HepG2 (cell line): ENCODE data around the gene PLD2. TPM values are rescaled to one million over a fixed set of nuclear protein-coding genes. Genes with fewer than 3 reads are reported as not detected.

Source experiments
- KMT2B ChIP-seq: IDR thresholded peaks from 2 replicates; pipeline ENCODE4 v1.6.1; 2016; ENCODE audit warnings: missing genetic modification reagents, missing compliant biosample characterization
- NFATC3 ChIP-seq: sonication (generic); formaldehyde crosslinking; IDR thresholded peaks from 2 replicates; pipeline ENCODE4 v1.5.1; 2020; ENCODE audit warnings: mild to moderate bottlenecking, missing genetic modification reagents
- RFX1 ChIP-seq: fragments of 450-650 bp; IDR thresholded peaks from 2 replicates; pipeline ENCODE4 v1.6.1; 2017
- SMAD1 ChIP-seq: sonication (generic); formaldehyde crosslinking; IDR thresholded peaks from 2 replicates; pipeline ENCODE4 v1.4.0; 2020; ENCODE audit warnings: missing genetic modification reagents, low read depth, mild to moderate bottlenecking, borderline replicate concordance
- TARDBP ChIP-seq: sonication (generic); formaldehyde crosslinking; IDR thresholded peaks from 2 replicates; pipeline ENCODE4 v1.8.0; 2022; ENCODE audit warnings: mild to moderate bottlenecking, missing genetic modification reagents
- YEATS4 ChIP-seq: sonication (generic); formaldehyde crosslinking; IDR thresholded peaks from 2 replicates; pipeline ENCODE4 v1.4.0; 2020; ENCODE audit warnings: missing genetic modification reagents, borderline replicate concordance
- ZBTB43 ChIP-seq: sonication (generic); formaldehyde crosslinking; conservative IDR thresholded peaks from 2 replicates; pipeline ENCODE4 v1.4.0; 2020; ENCODE audit warnings: missing genetic modification reagents
- ZFX ChIP-seq: sonication (generic); formaldehyde crosslinking; IDR thresholded peaks from 2 replicates; pipeline ENCODE4 v1.4.0; 2020; ENCODE audit warnings: mild to moderate bottlenecking, low read depth, missing genetic modification reagents, moderate library complexity
- ZNF136 ChIP-seq: sonication (generic); formaldehyde crosslinking; IDR thresholded peaks from 2 replicates; pipeline ENCODE4 v1.8.1; 2022; ENCODE audit warnings: low read depth, mild to moderate bottlenecking, moderate library complexity, missing genetic modification reagents
- ZNF232 ChIP-seq: sonication (generic); formaldehyde crosslinking; IDR thresholded peaks from 2 replicates; pipeline ENCODE4 v1.4.0; 2020; ENCODE audit warnings: missing genetic modification reagents, borderline replicate concordance
- ZNF501 ChIP-seq: sonication (generic); formaldehyde crosslinking; IDR thresholded peaks from 2 replicates; pipeline ENCODE4 v1.5.1; 2020; ENCODE audit warnings: mild to moderate bottlenecking, moderate library complexity, missing genetic modification reagents
- ZNF589 ChIP-seq: sonication (generic); formaldehyde crosslinking; conservative IDR thresholded peaks from 2 replicates; pipeline ENCODE4 v1.8.0; 2022; ENCODE audit warnings: mild to moderate bottlenecking, moderate library complexity, missing genetic modification reagents
- ZSCAN5A ChIP-seq: sonication (generic); formaldehyde crosslinking; IDR thresholded peaks from 2 replicates; pipeline ENCODE4 v1.8.0; 2022; ENCODE audit warnings: mild to moderate bottlenecking, missing genetic modification reagents, borderline replicate concordance
- polyA plus RNA-seq, 8 experiments: library from polyadenylated mRNA; depleted of rRNA in 3 of 8; stranded (reverse) in 7 of 8; unstranded in 1 of 8; fragments of >200 nt; fragmentation: Illumina TruSeq in 4 of 8; extraction: Trizol in 4 of 8; gene quantifications; 2 replicates each; pipeline versions ENCODE4 v1.2.1 to v1.2.3, GENCODE V29; 2011 to 2016; ENCODE audit warnings: low read depth in 4 of 8, missing spikeins in 1 of 8, mixed read lengths in 1 of 8; ENCODE audit not compliant: insufficient read depth in 1 of 8
- total RNA-seq, 5 experiments: library from RNA; depleted of rRNA; stranded (reverse); fragments of >200 nt; fragmentation: Illumina TruSeq; extraction: Trizol; gene quantifications; 2 replicates each; pipeline ENCODE4 v1.2.3, GENCODE V29; 2016; ENCODE audit warnings: low read depth in 1 of 5
- TF ChIP-seq, protein P1 (sequence below), 2 experiments: sonication (generic) in 1 of 2; formaldehyde crosslinking in 1 of 2; IDR thresholded peaks; 2 replicates each; pipeline versions ENCODE4 v1.4.0 to v1.6.1; 2016 to 2020; ENCODE audit warnings: borderline replicate concordance in 1 of 2, low read depth in 1 of 2, mild to moderate bottlenecking in 1 of 2, missing genetic modification reagents in 1 of 2
- TF ChIP-seq, protein P2 (sequence below): sonication (generic); formaldehyde crosslinking; IDR thresholded peaks from 2 replicates; pipeline ENCODE4 v1.5.0; 2020; ENCODE audit warnings: missing genetic modification reagents, mild to moderate bottlenecking, borderline replicate concordance

Gene PLD2
- total and polyA plus RNA-seq, 2 of the 13 experiments (the other 11 are each of a cell fraction or from before 2014, with no cell fraction given), result 13.4 to 29.7 TPM

- TF ChIP-seq ZSCAN5A (no peak), ZNF501 (CRISPR knock-in tag) (peak; percentile 19; the same call in 1 of the 2 replicates), KMT2B (CRISPR knock-in tag) (no peak), ZNF232 (no peak), NFATC3 (CRISPR knock-in tag) (no peak), ZNF136 (peak; percentile 80), RFX1 (no peak), ZNF589 (CRISPR knock-in tag) (0 out of 2 replicates have a peak, but pooled peaks have one; percentile 69), TARDBP (peak; percentile 18; the same call in 1 of the 2 replicates), ZBTB43 (CRISPR knock-in tag) (no peak), ZFX (peak; percentile 74), SMAD1 (CRISPR knock-in tag) (no peak), YEATS4 (CRISPR knock-in tag) (peak; percentile 61; the same call in 1 of the 2 replicates)
- TF ChIP-seq, protein P1, sequence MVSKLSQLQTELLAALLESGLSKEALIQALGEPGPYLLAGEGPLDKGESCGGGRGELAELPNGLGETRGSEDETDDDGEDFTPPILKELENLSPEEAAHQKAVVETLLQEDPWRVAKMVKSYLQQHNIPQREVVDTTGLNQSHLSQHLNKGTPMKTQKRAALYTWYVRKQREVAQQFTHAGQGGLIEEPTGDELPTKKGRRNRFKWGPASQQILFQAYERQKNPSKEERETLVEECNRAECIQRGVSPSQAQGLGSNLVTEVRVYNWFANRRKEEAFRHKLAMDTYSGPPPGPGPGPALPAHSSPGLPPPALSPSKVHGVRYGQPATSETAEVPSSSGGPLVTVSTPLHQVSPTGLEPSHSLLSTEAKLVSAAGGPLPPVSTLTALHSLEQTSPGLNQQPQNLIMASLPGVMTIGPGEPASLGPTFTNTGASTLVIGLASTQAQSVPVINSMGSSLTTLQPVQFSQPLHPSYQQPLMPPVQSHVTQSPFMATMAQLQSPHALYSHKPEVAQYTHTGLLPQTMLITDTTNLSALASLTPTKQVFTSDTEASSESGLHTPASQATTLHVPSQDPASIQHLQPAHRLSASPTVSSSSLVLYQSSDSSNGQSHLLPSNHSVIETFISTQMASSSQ (IDR thresholded peaks at IDR 0.05; ENCODE audit: low read depth), result peak; percentile 99
- TF ChIP-seq, protein P1 (CRISPR knock-in tag; IDR thresholded peaks at IDR 0.05; ENCODE audit: borderline replicate concordance), result peak; percentile 99
- TF ChIP-seq, protein P2, sequence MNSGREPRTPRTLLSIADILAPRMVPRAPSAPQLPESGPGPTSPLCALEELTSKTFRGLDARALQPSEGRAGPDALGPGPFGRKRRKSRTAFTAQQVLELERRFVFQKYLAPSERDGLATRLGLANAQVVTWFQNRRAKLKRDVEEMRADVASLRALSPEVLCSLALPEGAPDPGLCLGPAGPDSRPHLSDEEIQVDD (CRISPR knock-in tag), result no peak
Observed at GRCh38 chr17:4788807-4789700, 17.9 kb upstream of the PLD2 start, which contains the start of gene GLTPD2 (continued).
